ENCODE results near the gene TBC1D16. TPM values are rescaled to one million over a fixed set of nuclear protein-coding genes. Genes with fewer than 3 reads are reported as not detected.

Gene TBC1D16
- total RNA-seq, 1 experiment from 2014 or later = 96.1 TPM

- TF ChIP-seq FOXP4 (CRISPR knock-in tag; IDR thresholded peaks at IDR 0.05) (no peak), ZNF121 (CRISPR knock-in tag; IDR thresholded peaks at IDR 0.05) (no peak), NR1H2 (CRISPR knock-in tag; IDR thresholded peaks at IDR 0.05) (no peak), ATF1 (CRISPR knock-in tag; IDR thresholded peaks at IDR 0.05) (no peak), CREM (CRISPR knock-in tag; IDR thresholded peaks at IDR 0.05) (no peak), MXD4 (CRISPR knock-in tag; IDR thresholded peaks at IDR 0.05; ENCODE audit: borderline replicate concordance) (no peak), NFE2L1 (CRISPR knock-in tag; IDR thresholded peaks at IDR 0.05) (no peak), HMGA2 (CRISPR knock-in tag; IDR thresholded peaks at IDR 0.05) (no peak)
These were observed 27.7 kb downstream of the TBC1D16 start (continued) for GRCh38 chr17:80007939-80008338.

- ChIA-PET POLR2A (interaction anchor here (0.6 to 1.2 kb wide), 2 partner anchors 13 to 1218 kb away, joined by 4 to 5 read pairs; no protein-coding TSS in a partner anchor), CTCF (interaction anchor here (0.6 to 4.2 kb wide), 21 partner anchors 9 to 712 kb away, joined by 3 to 42 read pairs (median 5); partner anchors contain the start of gene GAA)
- DNase-seq (ENCODE audit: low spot score) = no peak
- no peak overlapping the region for H3K27ac Mint-ChIP-seq
- H3K36me3 Mint-ChIP-seq = peaks cover 6% of the 10 kb centered on the region
- TF ChIP-seq AR (CRISPR knock-in tag; IDR thresholded peaks at IDR 0.05) = no peak
- TF ChIP-seq NR2C2 (CRISPR knock-in tag; IDR thresholded peaks at IDR 0.05) = no peak
- no peak for TF ChIP-seq ATF6 (CRISPR knock-in tag; IDR thresholded peaks at IDR 0.05)
- no peak for TF ChIP-seq ZMAT4 (CRISPR knock-in tag; IDR thresholded peaks at IDR 0.05)
- no peak for TF ChIP-seq RORB (CRISPR knock-in tag; IDR thresholded peaks at IDR 0.05)
- TF ChIP-seq ATF2 (CRISPR knock-in tag; IDR thresholded peaks at IDR 0.05; ENCODE audit: borderline replicate concordance, low read depth) = no peak
- TF ChIP-seq MXD4 (CRISPR knock-in tag; IDR thresholded peaks at IDR 0.05; ENCODE audit: borderline replicate concordance) = no peak
- no peak overlapping the region for H3K4me3 Mint-ChIP-seq
- ATAC-seq = no peak
- peaks cover 8% of the 10 kb centered on the region for H3K4me1 Mint-ChIP-seq
- no peaks in the 10 kb centered on the region for H3K9me3 Mint-ChIP-seq
- H3K27me3 Mint-ChIP-seq (ENCODE audit: low read depth) = no peaks in the 10 kb centered on the region
These were observed 28.6 kb downstream of the TBC1D16 start for GRCh38 chr17:80006811-80007752.
